Measurements from ENCODE around the gene PHLDA1. TPM values are rescaled to one million over a fixed set of nuclear protein-coding genes. Genes with fewer than 3 reads are reported as not detected.
A peak's percentile ranks its signal among the peaks of the same experiment; 100 is the strongest.

PHLDA1 gene
- total RNA-seq, 1 experiment from 2014 or later, result 159 TPM

GRCh38 chr12:76033081-76034011 is 1.8 kb upstream of the PHLDA1 start:
- no TSS peak for BruUV-seq (replicated peaks)
- Histone ChIP-seq H3K4me1 (ENCODE audit: control insufficient read depth, insufficient read depth, low read length) (peaks cover 41% of the 10 kb centered on the region), H3K27me3 (ENCODE audit: control insufficient read depth, insufficient read depth, low read length) (no peaks in the 10 kb centered on the region), H3K36me3 (ENCODE audit: control insufficient read depth, insufficient read depth, low read length) (peaks cover 19% of the 10 kb centered on the region), H3K4me3 (ENCODE audit: low read depth in 2 of 2, low read length in 2 of 2) (peak overlapping the region; percentile 66 to 93), H3K27ac (ENCODE audit: low read length) (peak overlapping the region; percentile 100), H3K9me3 (ENCODE audit: control insufficient read depth, insufficient read depth, low read depth, low read length) (no peaks in the 10 kb centered on the region)
- in situ Hi-C loops (cut with HindIII; ENCODE audit: low pct_unique_long_range_greater_than_20kb, low sequenced_read_pairs) (no loop called here), intact Hi-C loops (cut with micrococcal nuclease; ENCODE audit: unreplicated experiment) (no loop called here)
- DNase-seq (ENCODE audit: low read depth, low spot score) (no peak), ATAC-seq (no peak)
- ChIA-PET CTCF (interaction anchor here (0.9 kb wide), 1 partner anchor 549 kb away, joined by 3 read pairs; no protein-coding TSS in a partner anchor), POLR2A (interaction anchor here (0.6 to 1.1 kb wide), 5 partner anchors 51 to 264 kb away, joined by 3 to 8 read pairs (median 5); partner anchors contain the start of gene NAP1L1)
- TF ChIP-seq POLR2AphosphoS5 (IDR thresholded peaks at IDR 0.05; ENCODE audit: low read depth, low read length) (peak; percentile 10), SIN3A (IDR thresholded peaks at IDR 0.05; ENCODE audit: borderline replicate concordance, insufficient read depth, low read depth, low read length) (no peak), CTCF (IDR thresholded peaks at IDR 0.05) (no peak)

- no peak for DNase-seq (ENCODE audit: low read depth, low spot score)
- intact Hi-C loops (cut with micrococcal nuclease; ENCODE audit: unreplicated experiment), result no loop called here
- ATAC-seq, result peak; percentile 36
Measured at GRCh38 chr12:76032043-76032981, 736 bp upstream of the PHLDA1 start.

More at GRCh38 chr12:76032043-76032981, 736 bp upstream of the PHLDA1 start:
- in situ Hi-C loops (cut with HindIII; ENCODE audit: low pct_unique_long_range_greater_than_20kb, low sequenced_read_pairs), result no loop called here
- peak overlapping the region; percentile 100 for H3K27ac ChIP-seq (ENCODE audit: low read length)
- no peaks in the 10 kb centered on the region for H3K9me3 ChIP-seq (ENCODE audit: control insufficient read depth, insufficient read depth, low read depth, low read length)
- H3K27me3 ChIP-seq (ENCODE audit: control insufficient read depth, insufficient read depth, low read length), result no peaks in the 10 kb centered on the region
- H3K4me3 ChIP-seq (ENCODE audit: low read depth in 2 of 2, low read length in 2 of 2), result peak overlapping the region; percentile 66 to 93
- H3K36me3 ChIP-seq (ENCODE audit: control insufficient read depth, insufficient read depth, low read length), result peaks cover 26% of the 10 kb centered on the region
- ChIA-PET CTCF (interaction anchor here (0.6 to 0.9 kb wide), 5 partner anchors 473 to 642 kb away, joined by 3 to 4 read pairs (median 3); no protein-coding TSS in a partner anchor), POLR2A (interaction anchor here (0.6 to 1.3 kb wide), 13 partner anchors 10 to 951 kb away, joined by 3 to 12 read pairs (median 4); partner anchors contain the start of gene NAP1L1)
- no TSS peak for BruUV-seq (replicated peaks)
- peaks cover 31% of the 10 kb centered on the region for H3K4me1 ChIP-seq (ENCODE audit: control insufficient read depth, insufficient read depth, low read length)
- no peak for TF ChIP-seq CTCF (IDR thresholded peaks at IDR 0.05)
- peak; percentile 9 for TF ChIP-seq POLR2AphosphoS5 (IDR thresholded peaks at IDR 0.05; ENCODE audit: low read depth, low read length)
- peak; percentile 5; the same call in 1 of the 2 replicates for TF ChIP-seq SIN3A (IDR thresholded peaks at IDR 0.05; ENCODE audit: borderline replicate concordance, insufficient read depth, low read depth, low read length)

All from Panc1 (cell line).